Measurements from ENCODE around the gene TAMALIN. TPM values are rescaled to one million over a fixed set of nuclear protein-coding genes. Genes with fewer than 3 reads are reported as not detected.

TAMALIN gene
- total RNA-seq, 1 experiment from 2014 or later, result 1.2 TPM

GRCh38 chr12:51972422-51972812 is 34.3 kb upstream of the TAMALIN start:
- H2BK120ac ChIP-seq (ENCODE audit: low read depth, low read length, poor library complexity, severe bottlenecking), result no peak overlapping the region
- H3K4me3 Mint-ChIP-seq, result no peak overlapping the region
- no peak overlapping the region for H3K56ac ChIP-seq (ENCODE audit: insufficient read length, low read depth, low read length)
- no peaks in the 10 kb centered on the region for H3K9me3 Mint-ChIP-seq
- no peak overlapping the region for H3K27ac ChIP-seq (ENCODE audit: insufficient read length, low read depth, low read length)
- H3K27ac Mint-ChIP-seq, result no peak overlapping the region
- no peak overlapping the region for H2BK20ac ChIP-seq (ENCODE audit: low read depth, low read length, poor library complexity, severe bottlenecking)
- peaks cover 28 to 42% of the 10 kb centered on the region in 2 experiments for H3K4me1 Mint-ChIP-seq
- H3K18ac ChIP-seq (ENCODE audit: insufficient read length, low read depth, low read length), result no peak overlapping the region
- no peak overlapping the region for H3K23ac ChIP-seq (ENCODE audit: insufficient read length, low read depth, low read length)
- no peak overlapping the region for H3K4ac ChIP-seq (ENCODE audit: low read depth, low read length)
- no peak overlapping the region for H4K8ac ChIP-seq (replicated peaks; ENCODE audit: insufficient read length, low read depth, low read length)
- H3K79me2 ChIP-seq (ENCODE audit: insufficient read depth, low read length), result no peaks in the 10 kb centered on the region
- no peaks in the 10 kb centered on the region for H3K79me1 ChIP-seq (ENCODE audit: insufficient read depth, low read depth, low read length, poor library complexity, severe bottlenecking)
- no peaks in the 10 kb centered on the region for H3K9me3 ChIP-seq (ENCODE audit: control insufficient read depth, low read depth, low read length)
- H4K91ac ChIP-seq (ENCODE audit: insufficient read length, low read depth, low read length), result no peak overlapping the region
- no peak overlapping the region for H2BK5ac ChIP-seq (ENCODE audit: insufficient read length, low read length)
- no peak overlapping the region for H3K14ac ChIP-seq (ENCODE audit: insufficient read depth, low read length)
- H2BK12ac ChIP-seq (ENCODE audit: insufficient read length, low read depth, low read length), result no peak overlapping the region
- H4K20me1 ChIP-seq (ENCODE audit: control insufficient read depth, insufficient read depth, insufficient read length), result no peaks in the 10 kb centered on the region
- no peak for DNase-seq
- H4K5ac ChIP-seq (ENCODE audit: insufficient read length, low read depth, low read length), result no peak overlapping the region
- H3K27me3 Mint-ChIP-seq (ENCODE audit: low read depth), result no peaks in the 10 kb centered on the region
- WGBS (ENCODE audit: extremely low coverage, insufficient read length, low lambda C conversion rate), result no CpG with 5 or more reads among the region's 5 CpGs
- H2BK15ac ChIP-seq (ENCODE audit: low read depth, low read length), result no peak overlapping the region
- H3K23me2 ChIP-seq (ENCODE audit: insufficient read length, low read depth, low read length, poor library complexity, severe bottlenecking), result no peaks in the 10 kb centered on the region
- no peak for TF ChIP-seq CTCF (conservative IDR thresholded peaks at IDR 0.05)
- peaks cover 18 to 22% (median 21%) of the 10 kb centered on the region in 3 experiments; a peak in 6 of 7 replicates for H3K36me3 Mint-ChIP-seq (ENCODE audit: insufficient read depth in 1 of 3, low read depth in 3 of 3)
- H3K27me3 ChIP-seq (ENCODE audit: insufficient read depth, low read length), result no peaks in the 10 kb centered on the region
- H2AFZ ChIP-seq (ENCODE audit: low read length), result no peak overlapping the region
- no peak overlapping the region for H3K9ac ChIP-seq (ENCODE audit: extremely low read depth, insufficient read length, low read length)
- H2AK5ac ChIP-seq (ENCODE audit: insufficient read length, low read length), result no peak overlapping the region
- no peak overlapping the region for H3K4me2 ChIP-seq (ENCODE audit: insufficient read depth, insufficient read length, low read length)
- H3K4me1 ChIP-seq (ENCODE audit: insufficient read depth, low read length), result peaks cover 7% of the 10 kb centered on the region; the same call in 1 of the 2 replicates
- no peak overlapping the region for H3T11ph ChIP-seq (ENCODE audit: low read length)
